ENCODE results near the gene ARHGEF37. TPM values are rescaled to one million over a fixed set of nuclear protein-coding genes. Genes with fewer than 3 reads are reported as not detected.

The ARHGEF37 gene
- total RNA-seq, 1 donor from 2014 or later = 10.8 TPM

DNA sequence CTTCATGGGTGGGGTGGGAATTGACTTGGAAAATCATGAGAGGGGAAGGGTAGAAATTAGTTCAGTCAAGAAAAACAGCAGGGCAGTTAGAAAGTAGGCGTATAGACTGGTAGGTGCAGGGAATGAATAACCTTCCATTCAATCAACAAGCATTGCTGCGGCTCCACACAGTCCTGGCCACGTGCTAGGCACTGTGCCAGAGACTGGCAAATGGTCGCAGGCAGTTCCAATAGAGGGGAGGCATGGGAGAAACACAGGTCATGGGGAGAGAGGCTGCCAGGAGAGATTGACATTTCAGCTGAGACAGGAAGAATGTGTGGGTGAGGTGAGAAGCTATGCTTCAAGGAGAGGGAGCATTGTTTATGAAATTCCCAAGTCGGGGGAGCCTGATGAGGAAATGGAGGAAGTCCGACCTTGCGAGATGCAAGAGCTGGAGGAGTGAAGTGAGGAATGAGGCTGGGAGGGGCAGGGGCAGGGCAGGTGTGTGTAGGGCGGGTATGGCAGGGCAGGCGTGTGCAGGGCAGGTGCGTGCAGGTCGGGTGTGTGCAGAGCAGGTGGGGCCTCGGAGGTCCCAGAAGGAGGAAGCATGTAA, 94.4 kb downstream of the ARHGEF37 start:
- peak; percentile 83 for DNase-seq (ENCODE audit: low read depth)

DNA sequence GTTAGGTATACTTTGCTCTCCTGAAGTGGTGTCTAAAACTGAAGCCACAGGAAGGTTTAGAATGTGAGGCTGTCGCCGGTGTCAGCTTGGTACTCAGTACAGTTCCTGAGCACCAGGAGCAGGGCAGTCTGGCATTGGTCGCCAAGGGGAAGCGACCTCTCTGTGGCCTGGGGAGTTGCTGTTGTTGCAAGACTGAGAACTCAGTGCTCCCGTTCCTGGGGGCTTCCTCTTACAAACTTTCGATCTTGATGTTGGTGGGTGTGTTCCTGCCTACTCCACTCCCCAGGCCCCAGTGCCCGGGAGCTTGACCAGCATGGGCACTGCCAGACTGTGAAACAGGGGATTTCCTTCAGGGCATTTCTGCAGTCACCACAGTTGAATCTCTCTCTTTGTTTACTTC, 96.4 kb downstream of the ARHGEF37 start:
- no peak for DNase-seq (ENCODE audit: low read depth)

GRCh38 chr5:149679876-149680809, 98.8 kb downstream of the ARHGEF37 start:
- DNase-seq (ENCODE audit: low read depth) = no peak

DNA sequence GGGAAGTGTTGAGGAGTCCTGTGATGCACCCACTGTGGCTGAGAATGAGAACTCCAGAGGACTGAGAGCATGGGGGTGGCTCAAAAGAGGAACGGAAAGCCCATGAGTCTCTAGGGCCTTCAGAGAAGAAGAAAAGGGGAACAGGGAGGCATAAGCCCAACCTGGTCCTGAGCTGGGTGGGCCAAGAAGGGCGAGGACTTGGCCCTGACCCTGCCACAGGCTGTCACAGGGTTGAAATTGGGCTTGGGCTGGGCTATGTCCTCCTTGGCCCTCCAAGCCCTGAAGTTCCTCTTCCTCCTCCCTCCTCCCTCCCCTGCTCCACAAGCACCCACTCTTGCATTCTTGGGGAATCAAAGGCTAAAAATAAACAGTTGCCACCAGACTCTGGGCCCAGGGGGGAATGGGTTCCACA, 99.5 kb downstream of the ARHGEF37 start:
- DNase-seq (ENCODE audit: low read depth) = no peak

DNA sequence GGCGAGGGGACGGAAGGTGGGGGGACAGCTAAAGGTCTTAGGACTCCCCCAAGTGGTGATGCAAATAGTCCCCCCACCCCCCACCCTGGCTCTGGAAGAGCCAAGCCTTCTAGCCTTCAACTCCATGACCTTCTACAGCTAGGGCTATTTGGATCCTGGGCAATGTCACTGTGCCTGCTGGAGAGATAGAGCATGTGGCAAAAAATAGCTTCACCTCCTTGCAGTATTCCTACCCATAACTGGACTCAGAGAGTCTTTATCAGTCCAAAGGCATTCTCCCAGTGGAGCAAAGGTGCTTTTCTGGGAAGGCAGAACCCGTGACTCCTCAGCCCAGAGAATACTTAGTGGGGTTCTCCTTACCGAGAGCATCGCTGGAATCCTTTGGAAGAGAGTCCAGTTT, 100.0 kb downstream of the ARHGEF37 start:
- no peak for DNase-seq (ENCODE audit: low read depth)

GRCh38 chr5:149681922-149682321, 100.6 kb downstream of the ARHGEF37 start:
- no peak for DNase-seq (ENCODE audit: low read depth)

DNA sequence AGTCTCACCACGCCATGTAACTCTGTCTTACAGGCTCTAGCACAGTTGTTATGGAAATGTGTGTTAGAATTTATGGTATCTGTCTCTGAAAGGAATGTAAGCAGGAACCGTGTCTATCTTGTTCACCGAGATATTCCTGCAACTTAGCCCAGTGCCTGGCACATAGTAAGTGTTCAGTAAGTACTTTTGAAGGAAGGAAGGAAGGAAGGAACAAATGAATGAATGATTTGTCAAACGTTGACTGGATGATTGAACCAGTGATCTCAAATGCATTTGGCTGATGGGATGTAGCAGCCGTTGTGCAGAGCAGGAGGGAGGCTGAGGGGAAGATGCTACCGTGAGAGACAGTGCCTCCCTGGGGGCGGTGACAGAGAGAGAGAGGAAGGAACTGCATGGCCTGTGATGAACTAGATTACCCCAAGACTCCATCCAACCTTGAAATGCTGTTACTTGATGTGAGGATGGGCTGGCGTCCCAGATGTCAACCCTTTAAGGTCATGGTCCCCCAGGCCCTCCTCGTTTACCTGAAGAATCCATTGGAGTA, 101.3 kb downstream of the ARHGEF37 start:
- DNase-seq (ENCODE audit: low read depth) = no peak

DNA sequence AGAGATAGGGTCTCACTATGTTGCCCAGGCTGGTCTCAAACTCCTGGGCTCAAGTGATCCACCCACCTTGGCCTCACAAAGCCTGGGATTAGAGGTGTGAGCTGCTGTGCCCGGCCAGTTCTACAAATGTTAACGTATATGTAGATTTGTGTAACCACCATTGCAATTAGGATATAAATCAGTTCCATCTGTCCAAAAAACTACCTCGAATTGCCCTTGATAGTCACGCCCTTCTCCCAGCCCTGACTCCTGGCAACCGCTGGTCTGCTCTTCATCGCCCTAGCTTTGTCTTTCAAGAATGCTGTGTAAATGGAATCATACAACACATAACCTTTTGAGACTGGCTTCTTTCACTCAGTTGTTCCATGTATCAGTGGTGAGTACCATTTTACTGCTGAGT, 102.7 kb downstream of the ARHGEF37 start:
- DNase-seq (ENCODE audit: low read depth) = no peak

GRCh38 chr5:149684371-149684770, 103.1 kb downstream of the ARHGEF37 start:
- no peak for DNase-seq (ENCODE audit: low read depth)

Other genes starting within 250 kb of the ARHGEF37 start
- 16.0 and 27.6 TPM in 2 replicates for gene GRPEL2, start 236.0 kb upstream of the ARHGEF37 start, total RNA-seq
- 4.9 and 5.0 TPM in 2 replicates for gene PCYOX1L, start 223.5 kb upstream of the ARHGEF37 start, total RNA-seq
- gene IL17B, start 202.2 kb upstream of the ARHGEF37 start, total RNA-seq = not detected in 2 replicates
- 316 and 512 TPM in 2 replicates for gene CSNK1A1, start 30.1 kb upstream of the ARHGEF37 start, total RNA-seq
- 0.52 and 0.55 TPM in 2 replicates for gene PPARGC1B, start 148.8 kb downstream of the ARHGEF37 start, total RNA-seq